DMS 273 treated with DMSO at 0.1 percent for 48 hours (cell line): Measurements from ENCODE around the gene TMEM253.

Experiments
- DNase-seq: peaks from one replicate; lab custom pipeline; 2025; lab: John Stamatoyannopoulos, UW

TMEM253 gene

GRCh38 chr14:21090194-21090939 lies 10.5 kb upstream of the TMEM253 start:
- no peak for DNase-seq

GRCh38 chr14:21090940-21091663 lies 9.8 kb upstream of the TMEM253 start:
- DNase-seq: no peak

- no peak for DNase-seq
Measured at GRCh38 chr14:21091821-21092272, 9.0 kb upstream of the TMEM253 start.

GRCh38 chr14:21092273-21093011 lies 8.4 kb upstream of the TMEM253 start:
- no peak for DNase-seq

- DNase-seq: no peak
Measured at GRCh38 chr14:21093018-21093417, 7.8 kb upstream of the TMEM253 start.

DNA sequence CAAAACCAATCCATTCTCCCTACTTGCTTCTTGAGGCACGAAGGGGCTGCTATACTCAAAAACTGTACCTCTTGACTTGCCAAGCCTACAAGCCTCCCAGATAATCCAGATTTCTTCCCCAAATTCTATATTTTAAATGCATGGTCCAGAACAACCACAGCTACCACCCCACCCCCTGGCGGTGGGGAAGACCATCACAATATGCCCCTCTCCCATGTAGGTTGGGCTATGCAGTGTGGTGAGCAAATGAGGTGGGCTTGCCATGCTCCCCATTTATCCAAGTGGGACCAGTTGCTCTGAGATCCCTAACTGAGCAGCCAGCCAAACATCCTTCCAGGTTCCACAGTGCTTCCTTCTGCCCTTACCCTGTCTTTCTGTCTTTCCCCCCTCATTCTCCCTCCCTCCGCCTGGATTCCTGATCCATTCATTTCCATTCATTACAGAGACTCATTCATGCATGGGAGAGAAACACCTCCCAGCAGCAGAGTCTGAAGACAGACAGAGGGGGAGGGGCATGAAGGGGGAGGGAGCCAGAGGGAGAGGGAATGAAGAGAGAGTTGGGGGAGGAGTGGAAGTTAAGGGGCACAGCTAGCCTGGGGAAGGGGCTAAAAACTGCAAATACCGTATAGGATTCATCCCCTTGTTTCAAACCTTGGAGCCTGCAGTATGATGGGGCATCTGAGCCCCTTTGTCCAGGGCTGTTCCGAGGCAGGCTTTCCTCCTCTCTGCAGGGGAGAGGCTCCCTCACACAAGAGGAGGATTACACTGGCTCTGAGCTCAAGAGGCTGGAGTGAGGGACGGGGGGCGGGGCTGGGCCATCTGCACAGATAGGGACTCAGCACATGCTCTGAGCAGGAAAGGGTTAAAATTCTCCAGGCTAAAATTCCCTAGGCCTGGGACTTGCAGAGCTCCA lies 6.8 kb upstream of the TMEM253 start:
- DNase-seq: peak; percentile 50

- DNase-seq: peak; percentile 70
Measured at GRCh38 chr14:21095430-21096205, 5.2 kb upstream of the TMEM253 start.

- no peak for DNase-seq
Measured at GRCh38 chr14:21096438-21096837, 4.4 kb upstream of the TMEM253 start.

GRCh38 chr14:21096978-21097635 lies 3.8 kb upstream of the TMEM253 start:
- no peak for DNase-seq

GRCh38 chr14:21097636-21098075 lies 3.2 kb upstream of the TMEM253 start:
- no peak for DNase-seq

GRCh38 chr14:21098076-21098891 lies 2.6 kb upstream of the TMEM253 start, which contains the start of gene ZNF219:
ZNF219 (minus strand) TSS chr14:21098655; CDS start chr14:21093591, 5,064 bp downstream.
- peak; percentile 24 for DNase-seq

GRCh38 chr14:21098892-21099595 lies 1.8 kb upstream of the TMEM253 start:
- DNase-seq: no peak

DNA sequence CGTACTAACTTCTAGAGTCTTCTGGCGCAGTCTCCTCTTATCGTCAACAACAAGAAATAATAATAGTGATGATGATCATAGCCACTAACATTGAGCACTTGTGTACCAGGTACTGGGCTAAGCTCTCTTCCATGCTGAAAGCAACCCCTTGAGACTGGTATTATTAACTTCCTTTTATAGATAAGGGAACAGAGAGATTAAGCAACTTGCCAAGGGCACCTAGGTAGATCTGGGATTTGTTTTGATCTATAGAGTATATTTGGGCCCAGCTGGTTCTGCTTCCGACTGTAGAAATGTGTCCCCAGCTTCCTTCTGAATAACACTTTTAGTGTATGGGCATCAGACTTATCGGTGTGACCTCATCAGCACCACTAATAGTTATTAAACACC lies 1.3 kb upstream of the TMEM253 start:
- DNase-seq: no peak

DNA sequence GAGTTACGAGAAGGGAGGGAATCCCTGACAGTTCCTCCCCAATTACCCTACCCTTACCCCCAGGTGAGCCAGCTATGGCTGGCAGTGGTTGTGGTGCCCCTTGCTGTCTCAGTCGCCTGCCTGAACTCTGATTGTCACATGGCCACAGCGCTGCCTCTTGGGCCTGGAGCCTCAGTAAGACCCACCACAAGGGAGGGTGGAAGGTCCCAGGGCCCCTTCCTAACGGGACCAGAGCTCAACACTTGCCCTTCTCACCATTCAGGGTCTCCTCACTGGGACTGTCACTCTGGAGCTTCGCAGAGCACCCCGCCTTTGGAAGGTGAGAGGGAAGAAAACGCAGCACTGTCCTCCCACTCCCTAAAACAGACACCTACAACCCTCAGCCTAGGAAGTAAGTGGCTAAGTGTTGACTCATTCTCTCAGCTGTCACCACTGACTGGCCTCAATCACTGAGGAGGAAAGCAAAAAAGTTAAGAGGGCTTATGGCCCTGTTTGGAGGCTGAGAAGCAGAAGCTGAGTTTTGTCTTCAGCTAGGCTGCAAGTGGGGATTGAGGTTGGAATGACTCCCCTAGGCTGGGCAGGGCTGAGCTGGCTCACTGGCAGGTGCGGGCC lies 1.0 kb downstream of the TMEM253 start:
- DNase-seq: no peak

- no peak for DNase-seq
Measured at GRCh38 chr14:21102521-21103410, 1.9 kb downstream of the TMEM253 start.

GRCh38 chr14:21103411-21103709 lies 2.5 kb downstream of the TMEM253 start:
- no peak for DNase-seq

GRCh38 chr14:21103710-21104447 lies 3.0 kb downstream of the TMEM253 start:
- peak; percentile 90 for DNase-seq
